Activated CD4-positive, alpha-beta T cell treated with anti-CD3 and anti-CD28 coated beads, Interleukin-2, amount 50 U/mL, for 16 hours (primary cell): Measurements from ENCODE around the gene ERMP1.
"Not testable (repeated sequence)": the region's sequence is repeated elsewhere in the genome, so short reads cannot be mapped to it uniquely, and the experiment has no call there.

Source experiments
- DNase-seq: peaks from one replicate; pipeline ENCODE4 v3.0.0-alpha.2; 2020

The ERMP1 gene

GRCh38 chr9:5818424-5819142 is 14.3 kb downstream of the ERMP1 start:
- DNase-seq: no peak

GRCh38 chr9:5817862-5818261 is 15.1 kb downstream of the ERMP1 start:
- no peak for DNase-seq

- DNase-seq: no peak
These were observed 17.5 kb downstream of the ERMP1 start for GRCh38 chr9:5815461-5815860.

- no peak for DNase-seq
These were observed 19.1 kb downstream of the ERMP1 start for GRCh38 chr9:5813824-5814223.

GRCh38 chr9:5811751-5812150 is 21.2 kb downstream of the ERMP1 start:
- no peak for DNase-seq

GRCh38 chr9:5805478-5805877 is 27.4 kb downstream of the ERMP1 start:
- DNase-seq: no peak

GRCh38 chr9:5801739-5802113 is 31.2 kb downstream of the ERMP1 start:
- no peak for DNase-seq

GRCh38 chr9:5800969-5801738 is 31.8 kb downstream of the ERMP1 start:
- peak; percentile 16 for DNase-seq

GRCh38 chr9:5800378-5800777 is 32.5 kb downstream of the ERMP1 start:
- DNase-seq: not testable (repeated sequence)

GRCh38 chr9:5799314-5799713 is 33.6 kb downstream of the ERMP1 start:
- peak; percentile 11 for DNase-seq

- DNase-seq: no peak
These were observed 34.3 kb downstream of the ERMP1 start for GRCh38 chr9:5798581-5798980.

- DNase-seq: no peak
These were observed 36.6 kb downstream of the ERMP1 start for GRCh38 chr9:5796298-5796697.

- DNase-seq: no peak
These were observed 39.1 kb downstream of the ERMP1 start for GRCh38 chr9:5793812-5794211.

GRCh38 chr9:5791870-5792269 is 41.0 kb downstream of the ERMP1 start:
- DNase-seq: no peak

- DNase-seq: no peak
These were observed 42.0 kb downstream of the ERMP1 start for GRCh38 chr9:5790923-5791322.

GRCh38 chr9:5789489-5789888 is 43.4 kb downstream of the ERMP1 start:
- no peak for DNase-seq

GRCh38 chr9:5787759-5788302 is 45.1 kb downstream of the ERMP1 start:
- DNase-seq: no peak

GRCh38 chr9:5787220-5787619 is 45.7 kb downstream of the ERMP1 start:
- no peak for DNase-seq

- DNase-seq: no peak
These were observed 46.4 kb downstream of the ERMP1 start for GRCh38 chr9:5786370-5787127.

GRCh38 chr9:5784526-5785315 is 48.2 kb downstream of the ERMP1 start:
- DNase-seq: no peak

- no peak for DNase-seq
These were observed 48.9 kb downstream of the ERMP1 start for GRCh38 chr9:5783982-5784381.

- not testable (repeated sequence) for DNase-seq
These were observed 49.5 kb downstream of the ERMP1 start for GRCh38 chr9:5783420-5783819.
